ENCODE data around the gene MCC.

GRCh38 chr5:113246361-113246870, 241.8 kb downstream of the MCC start:
- TF ChIP-seq POLR2A (IDR thresholded peaks at IDR 0.05; ENCODE audit: low read length): no peak
- no peak for TF ChIP-seq GATA1 (IDR thresholded peaks at IDR 0.05; ENCODE audit: low read depth, low read length)

Measured in erythroblast (primary cell).